GM12865 (cell line): Measurements from ENCODE around the gene CUX1.

Experiments used
- DNase-seq: peaks from one replicate; pipeline ENCODE4 v3.0.0; 2010; ENCODE audit warnings: low read depth
- H3K4me3 ChIP-seq: 2 replicates; pipeline ENCODE4 v1.5.1; 2011; ENCODE audit warnings: mild to moderate bottlenecking, low read depth, low read length, control low read depth
- TF ChIP-seq, protein P1 (sequence below): IDR thresholded peaks from 2 replicates; pipeline ENCODE4 v1.5.1; 2011; ENCODE audit warnings: low read length, control low read depth, low read depth, inconsistent platforms; ENCODE audit not compliant: insufficient read depth; ENCODE audit errors: missing control alignments

CUX1 gene

DNA sequence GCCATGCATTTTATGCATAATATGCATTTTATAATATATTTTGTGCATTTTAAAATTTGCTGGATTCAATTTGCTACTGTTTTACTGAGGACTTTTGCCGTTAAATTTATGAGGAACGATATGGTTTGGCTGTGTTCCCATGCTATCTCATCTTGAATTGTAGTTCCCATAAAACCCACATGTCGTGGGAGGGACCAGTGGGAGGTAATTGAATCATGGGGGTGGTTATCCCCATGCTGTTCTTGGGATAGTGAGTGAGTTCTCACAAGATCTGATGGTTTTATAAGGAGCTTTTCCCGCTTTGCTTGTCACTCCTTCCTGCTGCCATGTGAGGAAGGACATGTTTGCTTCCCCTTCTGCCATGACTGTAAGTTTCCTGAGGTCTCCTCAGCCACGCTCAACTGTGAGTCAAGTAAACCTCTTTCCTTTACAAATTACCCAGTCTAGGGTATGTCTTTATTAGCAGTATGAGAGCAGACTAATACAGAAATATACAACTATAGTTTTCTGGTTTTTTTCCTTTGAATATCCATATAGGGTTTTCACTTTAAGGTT is 267.9 kb downstream of the CUX1 start:
- TF ChIP-seq, protein P1, sequence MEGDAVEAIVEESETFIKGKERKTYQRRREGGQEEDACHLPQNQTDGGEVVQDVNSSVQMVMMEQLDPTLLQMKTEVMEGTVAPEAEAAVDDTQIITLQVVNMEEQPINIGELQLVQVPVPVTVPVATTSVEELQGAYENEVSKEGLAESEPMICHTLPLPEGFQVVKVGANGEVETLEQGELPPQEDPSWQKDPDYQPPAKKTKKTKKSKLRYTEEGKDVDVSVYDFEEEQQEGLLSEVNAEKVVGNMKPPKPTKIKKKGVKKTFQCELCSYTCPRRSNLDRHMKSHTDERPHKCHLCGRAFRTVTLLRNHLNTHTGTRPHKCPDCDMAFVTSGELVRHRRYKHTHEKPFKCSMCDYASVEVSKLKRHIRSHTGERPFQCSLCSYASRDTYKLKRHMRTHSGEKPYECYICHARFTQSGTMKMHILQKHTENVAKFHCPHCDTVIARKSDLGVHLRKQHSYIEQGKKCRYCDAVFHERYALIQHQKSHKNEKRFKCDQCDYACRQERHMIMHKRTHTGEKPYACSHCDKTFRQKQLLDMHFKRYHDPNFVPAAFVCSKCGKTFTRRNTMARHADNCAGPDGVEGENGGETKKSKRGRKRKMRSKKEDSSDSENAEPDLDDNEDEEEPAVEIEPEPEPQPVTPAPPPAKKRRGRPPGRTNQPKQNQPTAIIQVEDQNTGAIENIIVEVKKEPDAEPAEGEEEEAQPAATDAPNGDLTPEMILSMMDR = no peak
- H3K4me3 ChIP-seq = no peak overlapping the region
- no peak for DNase-seq

DNA sequence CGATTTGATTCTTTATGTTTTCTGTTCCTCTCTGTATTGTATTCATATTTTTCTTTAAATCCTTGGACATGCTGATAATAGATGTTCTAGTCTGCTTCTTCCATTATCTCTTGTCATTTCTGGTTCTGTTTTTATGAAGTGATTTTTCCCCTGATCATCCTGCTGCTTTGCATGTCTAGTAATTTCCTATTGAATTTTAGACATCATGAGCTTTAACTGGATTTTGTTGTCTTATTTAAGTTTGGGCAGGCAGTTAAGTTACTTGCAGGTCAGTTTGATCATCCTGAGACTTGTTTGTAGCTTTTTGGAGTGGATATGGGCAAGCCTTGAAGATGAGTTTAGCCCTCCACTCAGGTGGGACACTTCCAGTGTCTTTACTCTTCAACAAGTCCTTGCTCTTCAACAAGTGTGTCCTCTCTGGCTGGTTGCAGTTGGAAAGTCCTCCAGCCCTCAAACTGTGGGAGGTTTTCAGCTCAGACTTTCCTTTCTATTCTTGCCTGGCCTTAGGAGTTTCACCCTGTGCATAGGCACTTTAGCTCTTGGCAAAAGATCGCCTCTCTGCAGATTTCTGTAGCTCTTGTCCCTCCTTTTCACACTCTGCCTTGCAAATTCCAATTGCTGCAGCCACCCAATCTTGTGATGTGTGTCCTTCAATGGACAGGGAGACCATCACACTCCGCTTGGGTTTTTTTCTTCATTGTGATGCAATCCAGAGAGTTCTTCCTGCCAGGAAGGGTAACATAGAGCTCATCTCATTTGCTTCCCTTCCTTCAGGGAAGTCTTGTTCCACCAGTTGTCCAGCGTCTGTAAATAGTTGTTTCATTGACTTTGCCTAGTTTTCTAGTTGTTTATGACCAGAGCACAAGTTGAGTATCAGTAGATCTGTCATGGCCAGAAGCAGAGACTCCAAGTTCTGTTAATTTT is 272.0 kb downstream of the CUX1 start:
- H3K4me3 ChIP-seq = no peak overlapping the region
- no peak for DNase-seq
- TF ChIP-seq, protein P1 = no peak

DNA sequence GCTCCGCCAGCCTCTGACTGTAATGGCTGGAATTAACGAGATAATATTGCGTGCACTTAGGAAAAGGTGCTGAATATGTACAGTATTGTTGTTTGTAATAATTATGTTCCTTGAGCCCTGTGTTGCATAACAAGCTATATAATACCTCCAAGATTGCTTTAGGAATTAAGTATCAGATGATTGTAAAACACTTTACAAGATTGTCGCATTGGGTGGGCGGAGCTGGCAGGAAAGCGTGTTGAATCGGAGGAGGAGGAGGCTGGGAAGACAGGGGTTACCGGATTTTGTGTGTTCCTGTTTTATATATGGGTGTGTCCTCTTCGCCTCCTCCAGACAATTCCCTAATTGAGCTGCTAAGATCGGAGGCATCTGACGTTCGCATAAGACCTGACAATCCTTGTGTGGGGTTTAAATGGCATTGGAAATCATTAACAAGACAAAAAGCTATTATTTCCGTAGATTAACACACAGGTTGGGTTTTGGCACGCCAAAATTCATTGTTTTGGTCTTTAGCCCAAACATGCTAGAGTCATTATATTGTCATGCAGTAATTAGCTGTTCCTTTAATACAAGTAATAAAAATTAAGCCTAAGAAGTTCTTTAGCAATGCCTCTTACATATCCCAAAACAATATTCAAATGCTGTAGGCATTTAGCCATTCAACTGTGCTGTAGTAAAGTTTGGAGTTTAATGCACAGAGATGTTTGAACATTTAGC is 276.3 kb downstream of the CUX1 start:
- no peak for DNase-seq
- TF ChIP-seq, protein P1 = no peak
- no peak overlapping the region for H3K4me3 ChIP-seq

DNA sequence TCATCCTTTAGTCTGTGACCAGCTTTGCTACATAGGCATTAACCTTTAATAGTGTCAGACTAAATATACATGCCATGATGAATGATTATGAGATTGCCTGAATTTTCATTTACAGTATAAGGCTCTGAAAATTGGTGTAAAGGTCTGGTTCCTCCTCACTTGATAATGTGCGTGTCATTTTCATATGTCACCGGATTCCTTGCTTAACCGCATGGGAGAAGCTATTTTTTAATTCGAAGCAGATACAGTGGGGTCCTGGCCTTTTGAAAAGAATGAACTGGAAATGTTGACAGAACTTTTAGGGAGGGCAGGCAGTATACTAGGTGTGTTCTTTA is 276.9 kb downstream of the CUX1 start:
- TF ChIP-seq, protein P1 = no peak
- DNase-seq = no peak
- no peak overlapping the region for H3K4me3 ChIP-seq

DNA sequence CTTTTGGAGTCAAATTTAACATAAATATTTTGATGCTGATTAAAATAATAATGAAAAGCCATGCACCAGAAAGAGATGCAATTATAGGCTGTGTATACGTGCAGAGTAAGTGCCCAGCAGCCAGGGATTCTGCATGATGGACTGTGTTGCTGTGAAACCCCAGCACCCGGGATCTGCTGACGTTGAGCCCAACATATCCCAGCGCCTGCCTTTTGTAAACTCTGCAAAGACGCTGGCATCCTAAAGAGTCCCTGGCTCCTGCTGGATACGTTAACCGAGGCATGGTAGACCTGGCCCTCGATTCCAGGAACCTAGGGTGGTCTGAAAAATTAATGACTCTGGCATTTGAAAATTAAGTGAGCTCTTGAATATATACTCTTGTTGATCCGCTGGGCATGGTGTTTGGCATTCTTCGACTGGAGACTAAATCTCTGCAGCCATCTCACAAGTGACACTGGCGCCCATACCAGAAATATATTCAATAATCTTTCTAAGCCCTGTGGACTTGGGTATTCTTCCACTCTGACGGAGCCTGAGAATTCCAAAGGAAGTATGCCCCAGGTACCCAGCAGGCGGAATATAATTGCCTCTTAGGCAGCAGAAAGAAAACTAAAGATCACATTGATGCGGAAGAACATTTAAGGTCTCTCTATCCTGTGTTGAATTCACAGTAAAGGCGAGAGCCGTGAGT is 278.0 kb downstream of the CUX1 start:
- H3K4me3 ChIP-seq = no peak overlapping the region
- TF ChIP-seq, protein P1 = no peak
- no peak for DNase-seq

DNA sequence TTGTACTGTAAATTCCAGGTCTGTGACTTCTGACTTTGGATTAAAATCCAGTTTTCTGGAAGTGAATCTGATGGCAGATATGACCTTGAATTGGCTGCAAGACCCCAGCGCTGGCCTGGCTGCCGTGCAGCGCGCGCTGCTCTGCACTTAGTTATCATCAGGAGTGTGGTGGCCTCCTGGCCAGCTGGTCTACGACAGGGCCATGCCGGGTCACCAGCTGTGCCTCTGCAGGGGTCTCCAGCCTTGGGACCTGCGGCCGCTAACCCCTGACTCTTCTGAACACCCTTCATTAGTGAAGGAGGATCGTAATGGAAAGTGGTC is 278.5 kb downstream of the CUX1 start:
- H3K4me3 ChIP-seq = no peak overlapping the region
- no peak for DNase-seq
- TF ChIP-seq, protein P1 = no peak
